ENCODE data around the gene ZFPM1.

Gene ZFPM1

GRCh38 chr16:88550246-88550661 lies 97.2 kb downstream of the ZFPM1 start:
- no peak for DNase-seq

DNA sequence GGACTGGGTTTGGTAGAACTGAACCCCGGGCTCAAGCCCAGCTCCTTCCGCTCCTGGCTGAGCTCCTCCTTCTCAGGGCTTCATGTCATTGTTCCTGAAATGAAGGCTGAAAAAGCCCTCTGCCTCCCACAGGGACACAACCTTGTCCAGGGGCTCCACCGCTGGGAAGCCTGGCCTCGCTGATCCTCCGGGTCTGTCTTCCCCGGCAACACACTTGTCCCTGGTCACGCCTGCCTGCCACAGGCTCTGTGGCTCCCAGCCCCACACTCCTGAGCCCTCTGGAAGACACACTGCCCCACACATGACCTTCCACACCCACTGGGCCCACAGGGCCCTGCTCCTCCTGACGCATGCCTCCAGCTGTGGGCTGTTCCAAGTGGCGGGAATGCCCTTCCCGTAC lies 99.1 kb downstream of the ZFPM1 start:
- no peak for DNase-seq

DNA sequence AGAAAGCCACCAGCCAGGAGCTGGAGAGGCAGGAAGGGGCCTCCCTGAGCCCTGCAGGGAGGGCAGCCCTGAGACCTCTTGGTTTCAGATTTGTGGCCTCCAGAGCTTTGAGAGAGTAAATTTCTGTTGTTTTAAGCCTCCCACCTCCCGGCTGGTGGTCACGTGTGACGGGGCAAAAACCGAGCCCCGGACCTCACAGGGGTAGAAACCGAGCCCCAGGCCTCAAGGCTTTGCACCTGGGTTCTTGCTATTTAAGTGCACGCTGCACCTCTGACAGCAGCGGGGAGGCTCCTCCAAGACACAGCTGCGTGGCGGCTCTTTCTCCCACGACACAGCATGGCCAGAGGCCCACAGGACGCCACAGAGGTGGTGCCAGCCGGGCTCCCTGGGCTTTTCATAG lies 99.7 kb downstream of the ZFPM1 start:
- DNase-seq, result no peak

DNA sequence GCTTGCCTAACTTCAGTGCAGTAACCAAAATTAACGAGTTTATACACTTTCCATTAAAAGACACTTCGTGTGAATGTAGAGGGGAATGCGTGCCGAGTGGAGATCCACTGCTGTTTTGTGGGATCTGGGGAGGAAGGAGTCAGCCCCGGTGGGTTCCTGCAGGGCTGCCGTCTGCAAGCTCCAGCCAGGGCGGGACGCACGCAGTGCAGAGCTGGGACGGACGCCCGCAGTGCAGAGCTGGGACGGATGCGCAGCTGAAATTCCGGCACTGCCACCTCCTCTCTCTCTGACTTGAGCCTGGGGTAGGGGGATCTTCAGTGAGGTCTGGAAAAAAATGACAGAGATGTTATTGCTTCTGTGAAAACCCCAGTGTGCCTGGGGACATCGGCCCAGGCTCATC lies 100.7 kb downstream of the ZFPM1 start:
- DNase-seq, result no peak

DNA sequence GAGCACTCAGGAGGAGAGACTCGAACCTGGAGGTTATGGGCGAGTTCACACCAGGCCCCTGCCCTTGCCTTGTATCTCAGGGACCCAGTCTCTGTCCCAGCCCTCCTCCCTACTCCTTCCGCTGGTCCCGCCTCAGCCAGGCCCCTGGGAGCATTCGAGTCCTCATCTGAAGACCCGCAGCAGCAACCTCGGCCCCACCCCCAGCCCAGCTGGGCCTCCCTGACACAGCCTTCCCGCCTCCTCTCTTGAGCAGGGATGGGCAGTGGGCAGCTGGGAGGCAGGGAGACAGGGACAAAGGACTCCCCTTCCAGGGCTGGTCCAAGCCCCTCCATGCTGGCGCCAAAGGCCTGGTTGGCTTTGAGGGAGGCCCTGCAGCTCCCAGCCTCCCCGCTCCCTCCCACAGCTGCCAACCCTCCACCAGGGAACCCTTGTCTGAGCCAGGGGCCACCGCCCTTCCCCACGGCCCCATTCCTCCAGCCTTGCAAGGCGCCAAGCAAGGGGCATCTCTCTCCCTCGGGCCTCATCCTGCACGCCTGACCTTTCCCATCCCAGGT lies 101.7 kb downstream of the ZFPM1 start:
- DNase-seq, result no peak

DNA sequence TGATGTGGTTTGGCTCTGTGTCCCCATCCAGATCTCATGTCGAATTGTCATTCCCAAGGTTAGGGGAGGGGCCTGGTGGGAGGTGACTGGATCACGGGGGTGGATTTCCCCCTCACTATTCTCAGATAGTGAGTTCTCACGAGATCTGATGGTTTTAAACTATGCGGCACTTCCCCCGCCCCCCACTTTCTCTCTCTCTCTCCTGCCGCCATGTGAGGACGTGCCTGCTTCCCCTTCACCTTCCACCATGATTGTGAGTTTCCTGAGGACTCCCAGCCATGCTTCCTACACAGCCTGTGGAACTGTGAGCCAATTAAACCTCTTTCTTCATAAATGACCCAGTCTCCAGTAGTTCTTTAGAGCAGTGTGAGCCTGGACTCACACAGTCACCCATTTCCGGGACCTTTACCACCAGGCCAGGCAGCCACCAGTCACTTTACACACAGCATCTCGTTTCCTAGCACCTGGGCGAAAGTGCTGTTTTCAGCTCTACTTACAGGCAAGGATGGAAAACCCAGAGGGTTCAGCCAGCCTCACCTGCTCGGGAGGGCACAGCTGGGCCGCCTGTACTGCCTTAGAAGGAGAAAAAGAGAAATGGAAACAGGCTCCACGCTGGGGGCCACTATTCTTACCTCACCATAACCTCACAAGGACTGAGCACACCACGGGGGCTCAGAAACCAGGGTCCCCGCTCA lies 103.4 kb downstream of the ZFPM1 start:
- DNase-seq, result no peak

DNA sequence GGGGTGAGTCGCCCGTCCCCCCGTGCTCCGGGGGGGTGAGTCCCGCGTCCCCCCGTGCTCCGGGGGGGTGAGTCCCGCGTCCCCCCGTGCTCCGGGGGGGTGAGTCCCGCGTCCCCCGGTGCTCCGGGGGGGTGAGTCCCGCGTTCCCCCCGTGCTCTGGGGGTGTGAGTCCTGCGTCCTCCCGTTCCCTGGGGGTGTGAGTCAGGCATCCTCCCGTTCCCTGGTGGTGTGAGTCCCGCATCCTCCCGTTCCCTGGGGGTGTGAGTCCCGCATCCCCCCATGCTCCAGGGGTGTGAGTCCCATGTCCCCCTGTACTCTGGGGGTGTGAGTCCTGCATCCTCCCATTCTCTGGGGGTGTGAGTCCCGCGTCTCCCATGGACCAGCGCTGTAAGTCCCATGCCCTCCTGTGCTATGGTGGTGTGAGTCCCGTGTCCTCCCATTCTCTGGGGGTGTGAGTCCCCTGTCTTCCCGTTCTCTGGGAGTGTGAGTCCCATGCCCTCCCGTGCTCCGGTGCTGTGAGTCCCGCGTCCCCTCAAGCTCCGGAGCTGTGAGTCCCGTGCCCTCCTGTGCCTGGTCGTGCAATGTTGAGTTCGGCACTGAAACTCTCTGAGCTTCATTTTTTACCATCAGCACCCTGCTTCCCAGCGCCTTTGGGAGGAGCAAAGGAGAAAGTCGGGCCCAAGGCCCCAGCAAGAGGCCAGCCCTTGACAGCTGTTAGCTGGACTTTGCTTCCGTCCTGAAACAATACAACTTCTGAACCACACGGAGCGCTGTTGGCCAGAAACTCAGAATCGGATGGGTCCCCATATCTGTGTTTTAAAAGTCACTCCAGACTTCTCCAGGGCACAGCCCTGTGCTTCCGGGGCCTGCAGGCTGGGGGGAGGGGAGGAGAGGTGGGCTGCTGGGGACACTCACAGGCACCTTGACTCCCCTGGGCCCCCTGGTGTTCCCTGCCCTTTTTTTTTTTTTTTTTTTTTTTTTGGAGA lies 105.7 kb downstream of the ZFPM1 start:
- peak; percentile 32 for DNase-seq

DNA sequence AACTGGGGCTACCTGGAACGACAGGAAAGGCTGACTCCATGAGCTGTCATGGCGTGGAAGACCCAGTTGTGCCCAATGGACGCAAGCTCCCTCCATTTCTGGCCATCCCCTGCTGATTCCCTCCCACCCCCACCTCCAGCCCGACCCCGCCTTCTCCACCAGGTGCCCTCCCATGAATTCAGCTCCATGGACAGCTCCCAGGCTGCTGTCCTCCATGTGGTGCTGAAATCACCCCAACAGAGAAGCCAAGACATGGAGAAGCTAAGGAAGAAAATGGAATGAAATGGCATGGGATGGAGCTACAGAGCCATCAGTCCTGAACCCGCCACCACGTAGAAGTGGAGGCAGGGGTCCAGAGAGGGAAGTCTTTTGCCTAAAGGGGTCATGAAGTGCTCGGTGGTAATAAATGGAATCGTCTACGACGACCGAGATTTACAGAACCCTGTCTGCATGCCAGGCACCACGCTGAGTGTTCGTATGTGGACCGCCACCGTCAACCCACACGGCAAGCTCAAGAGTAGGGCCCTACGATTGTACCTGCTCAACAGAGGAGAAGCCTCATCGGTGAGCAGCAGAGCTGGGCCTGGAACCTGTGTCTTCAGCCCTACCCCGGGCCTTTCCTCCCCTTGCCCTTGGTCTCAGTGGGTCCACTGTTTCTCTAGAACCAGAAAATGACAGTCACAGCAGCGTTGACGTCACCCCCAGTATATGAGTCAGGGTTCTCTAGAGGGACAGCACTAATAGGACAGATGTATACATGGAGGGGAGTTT lies 107.8 kb downstream of the ZFPM1 start:
- no peak for DNase-seq

- peak; percentile 24 for DNase-seq
These were observed 108.6 kb downstream of the ZFPM1 start for GRCh38 chr16:88561485-88562359.

GRCh38 chr16:88566158-88566557 lies 113.1 kb downstream of the ZFPM1 start:
- no peak for DNase-seq

DNA sequence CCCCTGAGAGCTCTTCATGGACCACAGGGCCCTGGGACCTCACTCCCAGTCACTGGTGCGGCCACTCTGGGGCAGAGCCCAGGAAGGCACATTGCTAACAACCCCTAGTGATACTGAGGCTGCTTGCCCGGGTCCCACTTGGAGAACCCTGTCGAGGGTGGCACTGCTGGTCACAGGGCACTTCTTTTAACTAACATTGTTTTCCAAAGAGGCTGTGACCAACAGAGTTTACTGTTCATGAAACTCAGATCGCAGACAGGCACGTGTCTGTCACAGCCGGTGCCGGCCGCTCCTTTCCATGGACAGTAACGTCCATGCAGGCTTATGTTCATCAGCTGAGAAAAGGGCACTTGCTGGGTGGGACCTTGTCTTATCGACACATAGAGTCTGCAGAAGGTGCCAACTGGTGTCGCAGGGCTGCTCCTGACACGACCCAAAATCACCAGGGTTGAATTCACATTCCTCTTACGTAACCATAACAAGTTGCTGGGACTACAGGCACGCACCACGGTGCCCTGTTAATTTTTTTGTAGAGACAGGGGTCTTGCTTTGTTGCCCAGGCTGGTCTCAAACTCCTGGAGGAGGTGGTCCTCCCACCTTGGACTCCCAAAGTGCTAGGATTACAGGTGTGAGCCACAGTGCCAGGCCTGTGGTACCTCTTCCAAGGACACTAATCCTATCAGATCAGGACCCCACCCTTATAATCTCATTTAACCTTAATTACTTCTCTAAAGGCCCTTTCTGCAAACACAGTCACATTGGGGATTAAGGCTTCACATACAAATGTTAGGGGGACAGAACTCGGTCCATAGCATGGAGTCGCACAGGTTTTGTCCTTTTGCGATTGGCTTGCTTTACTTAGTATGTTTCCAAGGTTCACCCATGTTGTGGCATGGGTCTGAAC lies 115.9 kb downstream of the ZFPM1 start:
- no peak for DNase-seq

DNA sequence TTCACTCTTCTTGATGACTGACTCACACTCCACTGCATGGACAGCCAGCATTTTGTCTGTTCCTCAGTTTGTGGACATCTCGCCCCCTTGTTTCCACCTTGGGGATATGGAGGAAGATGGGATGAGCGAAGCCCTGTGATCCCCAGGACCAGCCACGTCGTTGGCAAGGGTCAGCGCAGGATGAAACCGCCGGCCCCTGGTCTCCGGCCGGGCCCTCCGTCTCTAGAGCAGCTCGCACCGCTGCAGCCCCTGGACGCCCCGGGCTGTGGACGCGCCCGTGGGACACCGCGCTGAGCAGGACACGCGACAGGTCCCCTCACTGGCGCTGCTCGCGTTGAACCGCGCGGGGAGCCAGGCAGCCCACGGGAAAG lies 116.5 kb downstream of the ZFPM1 start:
- DNase-seq, result no peak

- DNase-seq, result peak; percentile 96
These were observed 117.1 kb downstream of the ZFPM1 start, which contains the start of gene ZC3H18 for GRCh38 chr16:88569985-88570690. ZC3H18 (plus strand) TSS chr16:88570403; CDS start chr16:88577124, 6,721 bp downstream.

DNA sequence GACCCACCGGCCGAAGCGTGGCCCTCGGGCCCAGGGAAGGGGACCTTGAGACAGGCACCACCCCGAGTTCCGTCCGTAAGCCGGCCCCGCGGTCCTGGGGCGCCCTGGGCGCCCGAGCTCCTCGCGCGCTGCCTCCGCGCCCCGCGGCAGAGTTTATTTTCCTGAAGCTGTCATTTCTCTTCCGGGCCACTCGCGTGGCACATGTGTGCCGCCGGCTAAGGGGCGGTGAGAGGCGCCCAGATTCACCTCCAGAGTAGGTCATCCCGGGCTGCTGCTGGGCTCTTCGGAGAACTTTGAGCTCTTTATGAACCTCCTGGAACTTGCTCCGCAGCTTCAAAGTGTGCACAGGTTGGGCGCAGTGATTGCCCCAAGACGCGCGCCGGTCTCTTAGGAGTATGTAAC lies 117.6 kb downstream of the ZFPM1 start:
- DNase-seq, result no peak

DNA sequence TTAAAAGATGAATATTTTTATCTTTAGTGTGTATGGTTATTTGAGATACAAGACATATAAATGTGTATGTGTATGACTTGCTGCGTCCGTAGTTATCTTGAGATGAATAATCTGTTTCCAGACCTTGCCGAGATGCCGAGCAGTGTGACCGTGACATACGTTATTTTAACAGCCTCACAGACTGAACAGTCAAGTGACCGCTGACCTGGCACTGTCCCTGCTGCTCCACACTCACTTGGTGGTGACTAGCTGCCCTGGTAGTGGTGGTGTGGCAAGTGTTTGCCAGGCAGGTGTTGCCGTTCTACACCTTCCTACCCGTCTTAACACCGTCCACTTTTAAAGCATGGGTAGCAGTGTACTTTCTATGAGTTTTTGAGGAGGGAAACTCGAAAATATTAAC lies 122.2 kb downstream of the ZFPM1 start:
- DNase-seq, result no peak

DNA sequence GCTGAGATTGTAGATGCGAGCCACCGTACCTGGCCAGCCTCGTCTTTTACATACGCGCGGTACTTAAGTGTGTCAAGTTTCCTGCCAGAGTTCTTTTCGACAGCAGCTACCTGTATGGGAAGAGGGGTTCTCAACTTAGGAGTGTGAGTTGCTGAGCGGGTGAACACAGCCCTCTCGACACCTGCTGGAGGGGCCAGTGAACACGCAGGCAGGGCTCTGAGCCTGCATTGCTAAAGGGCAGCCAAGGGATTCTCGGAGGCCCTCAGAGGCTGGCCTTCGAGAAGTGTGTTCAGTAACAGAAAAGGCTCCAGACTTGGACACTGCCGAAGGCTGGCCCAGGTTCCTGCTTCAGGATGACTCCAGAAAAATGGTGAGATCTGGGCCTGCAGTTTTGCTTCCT lies 123.2 kb downstream of the ZFPM1 start:
- no peak for DNase-seq

- DNase-seq, result no peak
These were observed 124.1 kb downstream of the ZFPM1 start for GRCh38 chr16:88577166-88577565.

DNA sequence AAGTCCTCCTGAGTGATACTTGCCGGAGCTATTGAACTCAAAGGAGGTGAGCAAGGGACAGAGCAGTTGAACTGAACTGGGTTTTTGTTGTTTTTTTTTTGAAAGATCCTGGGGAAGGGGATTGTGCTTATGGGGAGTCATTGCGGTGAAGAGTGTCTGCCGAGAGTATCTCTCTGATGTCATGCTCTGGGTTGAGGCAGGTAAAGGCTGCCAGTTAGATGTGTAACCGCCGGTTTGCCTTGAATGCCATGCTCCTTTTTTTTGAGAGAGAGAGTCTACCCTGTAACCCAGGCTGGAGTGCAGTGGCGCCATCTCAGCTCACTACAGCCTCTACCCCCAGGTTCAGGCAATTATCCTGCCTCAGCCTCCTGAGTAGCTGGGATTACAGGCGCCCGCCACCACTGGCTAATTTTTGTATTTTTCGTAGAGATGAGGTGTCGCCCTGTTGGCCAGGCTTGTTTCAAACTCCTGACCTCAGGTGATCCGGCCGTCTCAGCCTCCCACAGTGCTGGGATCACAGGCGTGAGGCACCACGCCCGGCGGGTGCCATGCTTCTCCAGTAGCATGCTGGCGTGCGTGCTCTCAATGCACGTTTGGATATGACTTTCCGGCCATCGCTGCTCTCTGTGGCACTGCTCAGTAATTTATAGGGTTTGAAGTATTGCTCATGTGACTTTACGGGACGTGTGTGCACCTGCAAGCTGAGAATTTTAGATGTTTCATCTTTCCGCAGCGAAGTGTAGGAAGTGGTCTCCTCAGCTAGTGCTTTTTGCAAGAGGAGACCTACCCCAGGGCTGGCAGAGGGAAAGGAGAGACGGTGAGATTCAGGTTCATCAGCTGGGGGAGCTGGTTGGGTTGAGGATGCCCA lies 125.6 kb downstream of the ZFPM1 start:
- DNase-seq, result no peak

GRCh38 chr16:88580371-88580770 lies 127.3 kb downstream of the ZFPM1 start:
- DNase-seq, result no peak

Measured in NCI-H1092 treated with DMSO at 0.1 percent for 48 hours (cell line).